ENCODE data around the gene KRTAP4-7.
A peak's percentile ranks its signal among the peaks of the same experiment; 100 is the strongest.

GRCh38 chr17:41103896-41104295 is 19.9 kb downstream of the KRTAP4-7 start:
- no peak for TF ChIP-seq CTCF (conservative IDR thresholded peaks at IDR 0.05; ENCODE audit: low read depth, low read length)
- TF ChIP-seq POLR2A (IDR thresholded peaks at IDR 0.05; ENCODE audit: low read depth, low read length), result no peak
- no peak for TF ChIP-seq SMC3 (IDR thresholded peaks at IDR 0.05; ENCODE audit: low read depth, low read length)
- no peak for TF ChIP-seq MXI1 (IDR thresholded peaks at IDR 0.05; ENCODE audit: borderline replicate concordance, low read depth, low read length)
- no peak for TF ChIP-seq RCOR1 (IDR thresholded peaks at IDR 0.05; ENCODE audit: insufficient replicate concordance, low read length)
- TF ChIP-seq MAFK (IDR thresholded peaks at IDR 0.05; ENCODE audit: low read depth, low read length), result peak; percentile 23; the same call in 1 of the 2 replicates
- TF ChIP-seq, protein P1, sequence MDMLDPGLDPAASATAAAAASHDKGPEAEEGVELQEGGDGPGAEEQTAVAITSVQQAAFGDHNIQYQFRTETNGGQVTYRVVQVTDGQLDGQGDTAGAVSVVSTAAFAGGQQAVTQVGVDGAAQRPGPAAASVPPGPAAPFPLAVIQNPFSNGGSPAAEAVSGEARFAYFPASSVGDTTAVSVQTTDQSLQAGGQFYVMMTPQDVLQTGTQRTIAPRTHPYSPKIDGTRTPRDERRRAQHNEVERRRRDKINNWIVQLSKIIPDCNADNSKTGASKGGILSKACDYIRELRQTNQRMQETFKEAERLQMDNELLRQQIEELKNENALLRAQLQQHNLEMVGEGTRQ (IDR thresholded peaks at IDR 0.05; ENCODE audit: low read depth, low read length), result no peak
- TF ChIP-seq RFX5 (IDR thresholded peaks at IDR 0.05; ENCODE audit: low read depth, low read length), result no peak
- TF ChIP-seq BHLHE40 (IDR thresholded peaks at IDR 0.05; ENCODE audit: low read depth, low read length), result no peak
- TF ChIP-seq RAD21 (IDR thresholded peaks at IDR 0.05; ENCODE audit: low read length), result no peak
